ENCODE measurements around the gene DAB2IP. TPM values are rescaled to one million over a fixed set of nuclear protein-coding genes. Genes with fewer than 3 reads are reported as not detected.

The DAB2IP gene
- polyA plus RNA-seq, 1 donor from 2014 or later, result 17.3 TPM

GRCh38 chr9:121672986-121673385 lies 21.6 kb downstream of the DAB2IP start:
- H3K36me3 ChIP-seq (ENCODE audit: insufficient read depth, low read length), result no peaks in the 10 kb centered on the region
- no peaks in the 10 kb centered on the region for H3K79me2 ChIP-seq (replicated peaks; ENCODE audit: insufficient read depth, low read length)
- no peak overlapping the region for H3K4me2 ChIP-seq (ENCODE audit: low read length)
- no peaks in the 10 kb centered on the region for H3F3A ChIP-seq (ENCODE audit: insufficient read depth, low read length, poor library complexity, severe bottlenecking)
- H3K4me3 ChIP-seq (ENCODE audit: low read length), result peak overlapping the region; percentile 52
- TF ChIP-seq RAD21 (conservative IDR thresholded peaks at IDR 0.05), result no peak
- no peak for TF ChIP-seq POLR2AphosphoS5 (IDR thresholded peaks at IDR 0.05)
- no peak for TF ChIP-seq MXI1 (conservative IDR thresholded peaks at IDR 0.05; ENCODE audit: poor library complexity, severe bottlenecking)
- TF ChIP-seq EP300 (conservative IDR thresholded peaks at IDR 0.05; ENCODE audit: poor library complexity, severe bottlenecking), result no peak
- TF ChIP-seq TAF1 (IDR thresholded peaks at IDR 0.05; ENCODE audit: low read depth), result no peak
- TF ChIP-seq, protein P1, sequence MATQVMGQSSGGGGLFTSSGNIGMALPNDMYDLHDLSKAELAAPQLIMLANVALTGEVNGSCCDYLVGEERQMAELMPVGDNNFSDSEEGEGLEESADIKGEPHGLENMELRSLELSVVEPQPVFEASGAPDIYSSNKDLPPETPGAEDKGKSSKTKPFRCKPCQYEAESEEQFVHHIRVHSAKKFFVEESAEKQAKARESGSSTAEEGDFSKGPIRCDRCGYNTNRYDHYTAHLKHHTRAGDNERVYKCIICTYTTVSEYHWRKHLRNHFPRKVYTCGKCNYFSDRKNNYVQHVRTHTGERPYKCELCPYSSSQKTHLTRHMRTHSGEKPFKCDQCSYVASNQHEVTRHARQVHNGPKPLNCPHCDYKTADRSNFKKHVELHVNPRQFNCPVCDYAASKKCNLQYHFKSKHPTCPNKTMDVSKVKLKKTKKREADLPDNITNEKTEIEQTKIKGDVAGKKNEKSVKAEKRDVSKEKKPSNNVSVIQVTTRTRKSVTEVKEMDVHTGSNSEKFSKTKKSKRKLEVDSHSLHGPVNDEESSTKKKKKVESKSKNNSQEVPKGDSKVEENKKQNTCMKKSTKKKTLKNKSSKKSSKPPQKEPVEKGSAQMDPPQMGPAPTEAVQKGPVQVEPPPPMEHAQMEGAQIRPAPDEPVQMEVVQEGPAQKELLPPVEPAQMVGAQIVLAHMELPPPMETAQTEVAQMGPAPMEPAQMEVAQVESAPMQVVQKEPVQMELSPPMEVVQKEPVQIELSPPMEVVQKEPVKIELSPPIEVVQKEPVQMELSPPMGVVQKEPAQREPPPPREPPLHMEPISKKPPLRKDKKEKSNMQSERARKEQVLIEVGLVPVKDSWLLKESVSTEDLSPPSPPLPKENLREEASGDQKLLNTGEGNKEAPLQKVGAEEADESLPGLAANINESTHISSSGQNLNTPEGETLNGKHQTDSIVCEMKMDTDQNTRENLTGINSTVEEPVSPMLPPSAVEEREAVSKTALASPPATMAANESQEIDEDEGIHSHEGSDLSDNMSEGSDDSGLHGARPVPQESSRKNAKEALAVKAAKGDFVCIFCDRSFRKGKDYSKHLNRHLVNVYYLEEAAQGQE (IDR thresholded peaks at IDR 0.05; ENCODE audit: borderline replicate concordance), result no peak
- TF ChIP-seq, protein P2, sequence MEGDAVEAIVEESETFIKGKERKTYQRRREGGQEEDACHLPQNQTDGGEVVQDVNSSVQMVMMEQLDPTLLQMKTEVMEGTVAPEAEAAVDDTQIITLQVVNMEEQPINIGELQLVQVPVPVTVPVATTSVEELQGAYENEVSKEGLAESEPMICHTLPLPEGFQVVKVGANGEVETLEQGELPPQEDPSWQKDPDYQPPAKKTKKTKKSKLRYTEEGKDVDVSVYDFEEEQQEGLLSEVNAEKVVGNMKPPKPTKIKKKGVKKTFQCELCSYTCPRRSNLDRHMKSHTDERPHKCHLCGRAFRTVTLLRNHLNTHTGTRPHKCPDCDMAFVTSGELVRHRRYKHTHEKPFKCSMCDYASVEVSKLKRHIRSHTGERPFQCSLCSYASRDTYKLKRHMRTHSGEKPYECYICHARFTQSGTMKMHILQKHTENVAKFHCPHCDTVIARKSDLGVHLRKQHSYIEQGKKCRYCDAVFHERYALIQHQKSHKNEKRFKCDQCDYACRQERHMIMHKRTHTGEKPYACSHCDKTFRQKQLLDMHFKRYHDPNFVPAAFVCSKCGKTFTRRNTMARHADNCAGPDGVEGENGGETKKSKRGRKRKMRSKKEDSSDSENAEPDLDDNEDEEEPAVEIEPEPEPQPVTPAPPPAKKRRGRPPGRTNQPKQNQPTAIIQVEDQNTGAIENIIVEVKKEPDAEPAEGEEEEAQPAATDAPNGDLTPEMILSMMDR (IDR thresholded peaks at IDR 0.05; ENCODE audit: poor library complexity, severe bottlenecking), result no peak
- no peaks in the 10 kb centered on the region for H4K20me1 ChIP-seq (ENCODE audit: insufficient read depth)
- peak overlapping the region; percentile 75 for H3K27ac ChIP-seq (ENCODE audit: low read length)
- H3K27me3 ChIP-seq (ENCODE audit: insufficient read depth, low read depth, low read length), result no peaks in the 10 kb centered on the region
- no peaks in the 10 kb centered on the region for H3K9me2 ChIP-seq (ENCODE audit: insufficient read depth, low read length)
- H2AFZ ChIP-seq (ENCODE audit: low read depth, low read length), result no peak overlapping the region
- peak overlapping the region; percentile 33 for H3K9ac ChIP-seq (ENCODE audit: low read length)
- no peaks in the 10 kb centered on the region for H3K9me3 ChIP-seq (ENCODE audit: low read length)

- no peaks in the 10 kb centered on the region for H4K20me1 ChIP-seq (ENCODE audit: insufficient read depth)
- no peaks in the 10 kb centered on the region for H3F3A ChIP-seq (ENCODE audit: insufficient read depth, low read length, poor library complexity, severe bottlenecking)
- no peak for TF ChIP-seq RAD21 (conservative IDR thresholded peaks at IDR 0.05)
- no peak for TF ChIP-seq SMC3 (conservative IDR thresholded peaks at IDR 0.05; ENCODE audit: poor library complexity)
- TF ChIP-seq, protein P1 (IDR thresholded peaks at IDR 0.05; ENCODE audit: borderline replicate concordance), result no peak
- TF ChIP-seq EZH2 (IDR thresholded peaks at IDR 0.05; ENCODE audit: borderline replicate concordance, insufficient read depth, low read length, poor library complexity, severe bottlenecking), result no peak
- TF ChIP-seq POLR2AphosphoS5 (IDR thresholded peaks at IDR 0.05), result no peak
- TF ChIP-seq MXI1 (conservative IDR thresholded peaks at IDR 0.05; ENCODE audit: poor library complexity, severe bottlenecking), result no peak
- no peak for TF ChIP-seq EP300 (conservative IDR thresholded peaks at IDR 0.05; ENCODE audit: poor library complexity, severe bottlenecking)
- H3K27ac ChIP-seq (ENCODE audit: low read length), result no peak overlapping the region
- no peaks in the 10 kb centered on the region for H3K36me3 ChIP-seq (ENCODE audit: insufficient read depth, low read length)
- H3K9me3 ChIP-seq (ENCODE audit: low read length), result no peaks in the 10 kb centered on the region
- H3K4me3 ChIP-seq (ENCODE audit: low read length), result no peak overlapping the region
- no peaks in the 10 kb centered on the region for H3K9me2 ChIP-seq (ENCODE audit: insufficient read depth, low read length)
- no peak overlapping the region for H3K9ac ChIP-seq (ENCODE audit: low read length)
- H3K4me2 ChIP-seq (ENCODE audit: low read length), result no peak overlapping the region
- no peaks in the 10 kb centered on the region for H3K27me3 ChIP-seq (ENCODE audit: insufficient read depth, low read depth, low read length)
- no peaks in the 10 kb centered on the region for H3K79me2 ChIP-seq (replicated peaks; ENCODE audit: insufficient read depth, low read length)
- H2AFZ ChIP-seq (ENCODE audit: low read depth, low read length), result no peak overlapping the region
Observed at GRCh38 chr9:121673576-121673975, 22.1 kb downstream of the DAB2IP start.

Data from neural cell (in vitro differentiated cells).